ENCODE measurements around the gene ZNF486. TPM values are rescaled to one million over a fixed set of nuclear protein-coding genes. Genes with fewer than 3 reads are reported as not detected.
"Not testable (repeated sequence)": the region's sequence is repeated elsewhere in the genome, so short reads cannot be mapped to it uniquely, and the experiment has no call there.

ZNF486 gene
- total RNA-seq, 1 donor from 2014 or later = 4.3 TPM

DNA sequence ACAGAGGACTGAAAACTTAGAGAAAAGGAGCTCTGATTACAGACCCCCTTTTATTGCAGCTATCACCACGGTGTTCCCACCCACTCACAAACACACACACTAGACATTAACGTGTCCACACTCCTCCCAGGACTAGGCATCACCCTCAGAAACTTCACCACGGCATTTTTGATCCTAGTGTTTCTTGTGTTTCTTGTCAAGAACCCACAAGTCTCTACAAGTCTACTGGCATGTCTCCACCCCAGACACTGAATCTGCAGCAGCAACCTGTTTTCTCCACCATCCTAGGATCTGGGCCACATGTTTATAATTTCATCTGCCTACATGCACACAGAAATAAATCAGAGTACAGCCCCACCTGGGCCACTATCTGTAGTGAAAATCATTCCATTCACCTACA, 4.3 kb downstream of the ZNF486 start:
- TF ChIP-seq CTCF (IDR thresholded peaks at IDR 0.05) = no peak
- Histone ChIP-seq H3K36me3 (peaks cover 7% of the 10 kb centered on the region), H3K4me1 (peaks cover 5% of the 10 kb centered on the region), H3K27ac (no peak overlapping the region), H3K27me3 (no peaks in the 10 kb centered on the region), H3K9me3 (no peaks in the 10 kb centered on the region), H3K4me3 (no peak overlapping the region)
- DNase-seq (no peak), ATAC-seq (no peak)
- intact Hi-C loops (cut with DNase I) = no loop called here

DNA sequence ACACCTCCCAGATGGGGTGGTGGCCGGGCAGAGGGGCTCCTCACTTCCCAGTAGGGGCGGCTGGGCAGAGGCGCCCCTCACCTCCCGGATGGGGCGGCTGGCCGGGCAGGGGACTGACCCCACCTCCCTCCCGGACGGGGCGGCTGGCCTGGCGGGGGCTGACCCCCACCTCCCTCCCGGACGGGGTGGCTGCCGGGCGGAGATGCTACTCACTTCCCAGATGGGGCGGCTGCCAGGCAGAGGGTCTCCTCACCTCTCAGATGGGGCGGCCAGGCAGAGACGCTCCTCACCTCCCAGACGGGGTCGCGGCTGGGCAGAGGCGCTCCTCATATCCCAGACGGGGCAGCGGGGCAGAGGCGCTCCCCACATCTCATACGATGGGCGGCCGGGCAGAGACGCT, 8.8 kb downstream of the ZNF486 start:
- ATAC-seq; H3K4me1 ChIP-seq; H3K27me3 ChIP-seq; DNase-seq; H3K9me3 ChIP-seq; H3K36me3 ChIP-seq; H3K27ac ChIP-seq; intact Hi-C loops (cut with DNase I); H3K4me3 ChIP-seq: not testable (repeated sequence)

DNA sequence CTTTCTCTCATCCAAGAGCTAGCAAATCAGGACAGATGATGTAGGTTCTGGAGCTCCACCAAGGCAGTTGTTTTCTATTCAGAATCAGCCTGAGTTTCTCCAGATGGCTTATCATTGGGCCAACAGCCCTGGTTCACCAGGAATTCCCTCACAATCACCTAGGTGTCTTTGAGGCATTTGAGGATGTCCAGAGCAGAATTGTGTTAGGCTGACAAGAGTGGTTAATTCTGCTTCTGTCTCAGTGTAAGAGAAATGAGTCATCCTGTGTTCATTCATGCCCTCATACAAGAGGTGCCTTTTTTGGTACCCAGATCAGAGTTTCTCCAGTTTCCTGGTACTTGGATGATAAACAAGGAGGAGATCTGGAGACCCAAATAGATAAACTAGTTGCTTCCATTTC, 12.9 kb downstream of the ZNF486 start:
- H3K4me3 ChIP-seq; intact Hi-C loops (cut with DNase I); ATAC-seq; H3K27me3 ChIP-seq; H3K36me3 ChIP-seq; H3K9me3 ChIP-seq; H3K27ac ChIP-seq; DNase-seq; H3K4me1 ChIP-seq: not testable (repeated sequence)

DNA sequence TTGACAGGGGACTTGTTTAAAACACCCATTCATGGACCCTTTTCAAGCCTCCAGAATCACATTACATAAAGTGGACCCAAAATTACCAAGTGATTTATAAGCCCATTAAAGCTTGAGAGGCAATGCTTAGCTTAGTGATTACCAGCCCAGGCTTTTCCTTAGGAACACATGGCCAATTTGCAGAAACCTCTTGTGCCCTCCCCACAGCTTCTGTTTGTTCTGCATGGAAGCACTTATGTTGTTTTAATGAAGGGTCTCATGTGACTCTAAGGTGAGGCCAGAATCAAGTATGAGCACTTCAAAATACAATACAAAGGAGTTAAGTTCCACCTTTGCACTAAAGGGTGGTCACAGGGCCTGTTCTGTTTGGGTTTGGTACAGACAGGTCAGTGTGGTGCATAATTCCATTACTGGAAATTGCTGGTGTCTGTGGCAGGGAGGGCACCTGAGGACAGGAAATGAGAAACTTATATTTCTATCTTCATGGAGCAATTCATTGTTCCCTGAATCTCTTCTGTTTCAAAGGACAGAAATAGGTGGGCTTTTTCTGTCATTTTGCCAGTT, 15.3 kb downstream of the ZNF486 start:
- intact Hi-C loops (cut with DNase I) = no loop called here
- DNase-seq = no peak
- TF ChIP-seq CTCF (IDR thresholded peaks at IDR 0.05) = no peak
- Histone ChIP-seq H3K27ac (no peak overlapping the region), H3K36me3 (no peaks in the 10 kb centered on the region), H3K27me3 (no peaks in the 10 kb centered on the region), H3K9me3 (no peaks in the 10 kb centered on the region), H3K4me1 (no peaks in the 10 kb centered on the region), H3K4me3 (no peak overlapping the region)
- no peak for ATAC-seq

- TF ChIP-seq CTCF (IDR thresholded peaks at IDR 0.05) = no peak
- H3K4me3 ChIP-seq = no peak overlapping the region
- no peaks in the 10 kb centered on the region for H3K9me3 ChIP-seq
- ATAC-seq (no peak), DNase-seq (no peak)
- H3K27ac ChIP-seq = no peak overlapping the region
- peaks cover 16% of the 10 kb centered on the region for H3K36me3 ChIP-seq
- no peaks in the 10 kb centered on the region for H3K4me1 ChIP-seq
- intact Hi-C loops (cut with DNase I) = no loop called here
- H3K27me3 ChIP-seq = no peaks in the 10 kb centered on the region
Observed at GRCh38 chr19:20186174-20186573, 19.2 kb downstream of the ZNF486 start.

GRCh38 chr19:20197747-20198146, 30.7 kb downstream of the ZNF486 start:
- DNase-seq (no peak), ATAC-seq (no peak)
- Histone ChIP-seq H3K27me3 (no peaks in the 10 kb centered on the region), H3K27ac (no peak overlapping the region), H3K36me3 (peaks cover 9% of the 10 kb centered on the region), H3K4me3 (no peak overlapping the region), H3K9me3 (peaks cover 37% of the 10 kb centered on the region), H3K4me1 (no peaks in the 10 kb centered on the region)
- intact Hi-C loops (cut with DNase I) = no loop called here
- no peak for TF ChIP-seq CTCF (IDR thresholded peaks at IDR 0.05)

- TF ChIP-seq CTCF (IDR thresholded peaks at IDR 0.05) = no peak
- no peaks in the 10 kb centered on the region for H3K9me3 ChIP-seq
- DNase-seq (no peak), ATAC-seq (no peak)
- intact Hi-C loops (cut with DNase I) = no loop called here
- H3K27me3 ChIP-seq = no peaks in the 10 kb centered on the region
- no peak overlapping the region for H3K27ac ChIP-seq
- no peak overlapping the region for H3K4me3 ChIP-seq
- H3K36me3 ChIP-seq = no peaks in the 10 kb centered on the region
- H3K4me1 ChIP-seq = no peaks in the 10 kb centered on the region
Observed at GRCh38 chr19:20209051-20209450, 42.0 kb downstream of the ZNF486 start.

DNA sequence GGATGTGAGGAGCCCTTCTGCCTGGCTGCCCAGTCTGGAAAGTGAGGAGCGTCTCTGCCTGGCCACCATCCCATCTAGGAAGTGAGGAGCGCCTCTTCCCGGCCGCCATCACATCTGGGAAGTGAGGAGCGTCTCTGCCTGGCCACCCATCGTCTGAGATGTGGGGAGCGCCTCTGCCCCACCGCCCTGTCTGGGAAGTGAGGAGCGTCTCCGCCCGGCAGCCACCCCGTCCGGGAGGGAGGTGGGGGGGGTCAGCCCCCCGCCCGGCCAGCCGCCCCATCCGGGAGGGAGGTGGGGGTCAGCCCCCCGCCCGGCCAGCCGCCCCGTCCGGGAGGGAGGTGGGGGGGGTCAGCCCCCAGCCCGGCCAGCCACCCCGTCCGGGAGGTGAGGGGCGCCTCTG, 47.4 kb downstream of the ZNF486 start:
- DNase-seq = not testable (repeated sequence)

DNA sequence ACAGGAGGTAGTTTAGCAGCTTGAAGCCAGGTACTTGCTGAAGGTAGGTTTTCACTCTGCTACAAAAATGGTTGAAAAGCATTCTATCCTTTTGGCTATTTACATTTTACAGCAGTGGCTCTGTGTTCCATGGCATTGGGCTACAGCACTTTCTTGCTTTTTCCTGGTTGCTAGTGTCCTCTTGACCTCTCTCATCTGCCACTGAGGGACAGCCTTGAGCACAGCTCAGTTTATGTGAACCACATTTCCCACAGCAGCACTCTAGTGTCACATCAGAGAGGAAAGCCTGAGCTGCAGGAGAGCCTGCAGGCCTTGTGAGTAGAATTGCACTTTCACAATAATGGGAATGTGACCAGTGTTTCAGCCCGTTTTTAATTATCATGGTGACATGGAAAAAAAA, 54.6 kb downstream of the ZNF486 start:
- intact Hi-C loops (cut with DNase I); H3K36me3 ChIP-seq; ATAC-seq: not testable (repeated sequence)

More for the DNA sequence above, 47.4 kb downstream of the ZNF486 start:
- ATAC-seq; H3K9me3 ChIP-seq; H3K36me3 ChIP-seq; intact Hi-C loops (cut with DNase I); H3K4me3 ChIP-seq; H3K27me3 ChIP-seq; H3K4me1 ChIP-seq; H3K27ac ChIP-seq: not testable (repeated sequence)

More for the DNA sequence above, 54.6 kb downstream of the ZNF486 start:
- not testable (repeated sequence) for H3K27ac ChIP-seq, H3K27me3 ChIP-seq, H3K4me3 ChIP-seq, DNase-seq, H3K4me1 ChIP-seq, H3K9me3 ChIP-seq

Measured in upper lobe of right lung (tissue), 1 donor.